ENCODE results near the gene TOMM6. TPM values are rescaled to one million over a fixed set of nuclear protein-coding genes. Genes with fewer than 3 reads are reported as not detected.

Gene TOMM6
- total RNA-seq, 1 donor: 56.3 TPM

DNA sequence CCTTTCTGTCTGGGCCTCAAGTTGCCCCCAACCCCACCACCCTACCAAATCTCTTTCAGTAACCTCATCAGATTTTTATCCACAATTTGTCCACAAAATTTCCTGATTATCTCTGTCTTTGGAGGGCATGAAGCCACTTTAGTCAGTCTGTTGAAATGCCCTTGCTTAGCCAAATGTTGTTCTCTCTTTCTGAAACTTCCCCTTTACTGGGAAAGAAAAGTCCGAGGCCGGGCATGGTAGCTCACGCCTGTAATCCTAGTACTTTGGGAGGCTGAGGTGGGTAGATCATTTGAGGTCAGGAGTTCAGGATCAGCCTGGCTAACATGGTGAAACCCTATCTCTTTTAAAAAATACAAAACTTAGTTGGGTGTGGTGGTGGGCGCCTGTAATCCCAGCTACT lies 33.8 kb downstream of the TOMM6 start:
- no peaks in the 10 kb centered on the region for H3K9me3 ChIP-seq (ENCODE audit: low read depth, low read length)
- no peaks in the 10 kb centered on the region for H3K27me3 ChIP-seq (ENCODE audit: insufficient read depth, low read length)
- H3K4me1 ChIP-seq (ENCODE audit: insufficient read depth, low read length): peaks cover 5% of the 10 kb centered on the region
- no peak overlapping the region for H3K4me3 ChIP-seq (ENCODE audit: low read length)

DNA sequence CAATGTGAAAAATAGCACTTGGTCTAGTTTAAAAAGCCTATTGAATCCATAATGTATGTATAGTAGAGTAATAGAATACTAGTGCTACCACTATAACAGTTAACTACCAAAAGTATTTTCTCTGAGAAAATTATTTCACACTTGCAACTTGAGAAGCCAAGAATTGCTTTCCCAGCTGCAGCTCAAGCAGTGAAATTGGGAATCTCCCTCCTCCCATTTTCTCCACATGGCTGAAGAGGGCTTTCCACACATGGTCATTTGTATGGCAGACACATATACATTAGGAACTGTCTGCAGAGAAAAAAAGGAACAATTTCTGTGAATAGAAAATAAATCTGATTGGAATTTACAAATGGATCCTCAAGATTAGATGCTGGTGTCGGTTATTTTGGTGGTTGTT lies 34.5 kb downstream of the TOMM6 start:
- Histone ChIP-seq H3K9me3 (ENCODE audit: low read depth, low read length) (no peaks in the 10 kb centered on the region), H3K4me3 (ENCODE audit: low read length) (no peak overlapping the region), H3K27me3 (ENCODE audit: insufficient read depth, low read length) (no peaks in the 10 kb centered on the region), H3K4me1 (ENCODE audit: insufficient read depth, low read length) (peaks cover 5% of the 10 kb centered on the region)

DNA sequence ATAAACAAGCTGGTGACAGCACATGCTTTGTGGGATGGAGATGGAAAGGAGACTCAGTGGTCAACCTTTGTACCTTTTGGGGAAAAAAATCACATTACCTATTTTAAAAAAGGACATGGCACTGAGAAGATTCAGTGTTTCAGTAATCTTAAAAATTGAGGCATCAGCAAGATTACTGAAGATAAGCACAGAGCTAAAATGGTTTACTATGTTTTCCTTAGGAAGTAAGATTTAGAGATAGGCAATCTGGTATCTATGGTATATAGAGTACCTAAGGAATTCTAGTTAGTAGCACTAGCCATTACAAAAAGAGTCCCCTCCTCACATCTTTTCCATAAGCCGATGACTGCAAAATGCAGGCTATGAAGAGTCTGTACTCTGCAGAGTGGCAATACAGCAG lies 35.7 kb downstream of the TOMM6 start:
- Histone ChIP-seq H3K27me3 (ENCODE audit: insufficient read depth, low read length) (no peaks in the 10 kb centered on the region), H3K9me3 (ENCODE audit: low read depth, low read length) (no peaks in the 10 kb centered on the region), H3K4me1 (ENCODE audit: insufficient read depth, low read length) (peaks cover 5% of the 10 kb centered on the region), H3K4me3 (ENCODE audit: low read length) (no peak overlapping the region)

DNA sequence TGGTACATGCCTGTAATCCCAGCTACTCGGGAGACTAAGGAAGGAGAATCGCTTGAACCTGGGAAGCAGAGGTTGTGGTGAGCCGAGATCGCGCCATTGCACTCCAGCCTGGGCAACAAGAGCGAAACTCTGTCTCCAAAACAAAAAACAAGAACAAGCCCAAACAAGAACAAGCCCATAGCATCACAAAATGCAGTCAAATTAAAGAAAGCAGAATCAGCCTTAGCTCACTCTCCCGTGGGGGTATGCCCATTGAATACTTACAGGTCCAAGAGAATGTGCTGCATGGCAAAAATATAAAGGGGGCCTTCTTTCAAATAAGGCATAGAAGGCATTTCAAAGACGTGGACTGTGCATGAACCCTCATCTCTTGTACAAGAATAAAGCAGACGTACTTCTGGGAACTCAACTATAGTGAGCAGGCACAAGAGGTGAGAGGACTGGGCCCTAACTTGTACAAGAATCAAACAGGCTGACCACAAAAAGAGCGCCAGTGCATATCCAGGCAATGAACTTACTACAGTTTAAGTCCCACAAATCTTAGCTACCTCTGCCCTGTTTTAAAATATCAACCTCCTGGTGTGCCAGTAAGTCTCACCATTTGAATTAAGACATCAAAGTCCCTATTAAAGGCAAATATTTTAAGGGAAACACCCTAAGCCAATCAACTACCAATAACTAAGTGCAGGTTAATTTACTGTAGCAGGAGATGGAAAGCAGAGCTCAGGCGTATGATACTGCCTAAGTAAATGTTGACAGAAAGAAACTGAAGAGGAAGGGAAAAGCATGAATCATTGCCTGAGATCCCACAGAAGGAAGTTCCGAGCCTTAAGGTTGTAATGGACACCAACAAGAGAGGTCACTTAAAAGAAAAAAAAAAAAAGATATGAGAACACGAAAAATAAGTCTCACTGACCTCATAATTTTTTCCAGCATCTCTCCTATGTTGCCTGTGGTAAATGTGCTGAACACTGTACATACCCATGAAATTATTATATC lies 37.4 kb downstream of the TOMM6 start:
- peaks cover 5% of the 10 kb centered on the region for H3K4me1 ChIP-seq (ENCODE audit: insufficient read depth, low read length)
- H3K4me3 ChIP-seq (ENCODE audit: low read length): no peak overlapping the region
- no peaks in the 10 kb centered on the region for H3K9me3 ChIP-seq (ENCODE audit: low read depth, low read length)
- no peaks in the 10 kb centered on the region for H3K27me3 ChIP-seq (ENCODE audit: insufficient read depth, low read length)

DNA sequence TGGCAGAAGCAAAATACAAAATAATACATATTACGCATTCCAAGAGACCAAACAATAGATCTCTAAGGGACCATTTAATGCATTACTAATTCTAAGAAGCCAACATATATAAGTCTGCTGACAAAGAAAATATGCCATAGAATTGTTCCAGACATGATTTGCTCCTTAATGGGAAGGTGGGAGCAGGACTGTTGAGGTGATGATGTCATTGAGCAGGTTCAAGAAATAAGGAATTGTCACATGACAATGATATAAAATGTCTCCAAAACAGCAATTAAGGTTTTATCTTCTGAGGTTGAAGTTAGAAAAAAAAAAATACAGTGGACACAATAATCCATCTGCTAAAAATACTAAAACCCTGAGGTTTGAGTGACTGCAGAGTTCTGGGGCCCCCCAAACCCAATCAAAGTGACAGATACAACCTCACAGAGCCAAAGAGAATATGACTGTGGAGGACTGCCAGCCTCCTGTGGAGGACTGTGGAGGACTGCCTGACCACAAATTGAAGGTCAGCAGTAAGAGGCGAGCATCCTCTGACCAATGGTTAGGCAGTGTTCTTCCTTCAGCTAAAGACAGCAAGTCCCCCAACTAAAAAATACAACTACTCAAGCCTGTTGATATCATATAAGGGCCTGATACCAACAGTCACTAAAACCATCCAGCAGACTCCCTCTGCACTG lies 39.0 kb downstream of the TOMM6 start:
- H3K27me3 ChIP-seq (ENCODE audit: insufficient read depth, low read length): no peaks in the 10 kb centered on the region
- H3K4me3 ChIP-seq (ENCODE audit: low read length): no peak overlapping the region
- no peaks in the 10 kb centered on the region for H3K9me3 ChIP-seq (ENCODE audit: low read depth, low read length)
- peaks cover 5% of the 10 kb centered on the region for H3K4me1 ChIP-seq (ENCODE audit: insufficient read depth, low read length)

DNA sequence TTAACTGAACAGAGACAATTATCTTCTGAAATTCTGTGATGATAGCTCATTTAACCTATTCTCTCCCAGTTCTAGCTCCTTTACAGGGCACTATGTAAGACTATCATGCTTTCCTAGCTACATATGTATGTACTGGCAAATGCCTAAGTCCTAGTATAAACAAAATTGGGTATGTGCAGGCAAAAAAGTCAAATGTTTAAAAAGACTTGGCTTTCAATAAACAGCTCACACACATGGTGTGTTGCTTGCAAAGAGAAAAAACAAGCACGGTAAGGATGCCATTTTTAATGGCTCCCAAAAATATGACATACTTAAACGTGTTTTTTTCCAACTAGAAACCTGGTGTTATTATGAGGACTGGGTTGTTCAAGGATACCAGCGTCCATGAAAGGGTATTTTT lies 44.8 kb downstream of the TOMM6 start:
- H3K4me3 ChIP-seq (ENCODE audit: low read length): no peak overlapping the region
- no peaks in the 10 kb centered on the region for H3K4me1 ChIP-seq (ENCODE audit: insufficient read depth, low read length)
- H3K27me3 ChIP-seq (ENCODE audit: insufficient read depth, low read length): no peaks in the 10 kb centered on the region
- H3K9me3 ChIP-seq (ENCODE audit: low read depth, low read length): no peaks in the 10 kb centered on the region

DNA sequence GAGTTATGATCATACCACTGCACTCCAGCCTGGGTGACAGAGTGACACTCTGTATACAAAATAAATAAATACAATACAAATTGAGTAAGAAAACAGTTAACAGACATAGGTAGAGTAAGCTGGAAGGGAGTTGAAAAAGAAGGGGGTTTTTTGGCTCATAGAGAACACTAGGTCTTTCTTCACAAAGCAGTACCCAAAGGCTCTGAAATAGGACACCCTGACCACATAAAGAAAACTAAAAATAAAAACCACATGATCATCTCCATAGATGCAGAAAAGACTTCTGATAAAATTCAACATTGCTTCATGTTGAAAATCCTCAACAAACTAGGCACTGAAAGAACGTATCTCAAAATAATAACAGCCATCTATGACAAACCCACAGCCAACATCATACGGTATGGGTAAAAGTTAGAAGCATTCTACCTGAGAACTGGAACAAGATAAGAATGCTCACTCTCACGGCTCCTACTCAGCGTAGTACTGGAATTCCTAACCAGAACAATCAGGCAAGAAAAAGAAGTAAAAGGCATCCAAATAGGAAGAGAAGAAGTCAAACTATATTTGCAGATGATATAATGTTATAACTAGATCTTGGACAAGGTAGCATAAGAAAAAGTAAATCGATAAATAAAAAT lies 48.6 kb downstream of the TOMM6 start:
- Histone ChIP-seq H3K4me1 (ENCODE audit: insufficient read depth, low read length) (no peaks in the 10 kb centered on the region), H3K4me3 (ENCODE audit: low read length) (no peak overlapping the region), H3K27me3 (ENCODE audit: insufficient read depth, low read length) (no peaks in the 10 kb centered on the region), H3K9me3 (ENCODE audit: low read depth, low read length) (no peaks in the 10 kb centered on the region)

DNA sequence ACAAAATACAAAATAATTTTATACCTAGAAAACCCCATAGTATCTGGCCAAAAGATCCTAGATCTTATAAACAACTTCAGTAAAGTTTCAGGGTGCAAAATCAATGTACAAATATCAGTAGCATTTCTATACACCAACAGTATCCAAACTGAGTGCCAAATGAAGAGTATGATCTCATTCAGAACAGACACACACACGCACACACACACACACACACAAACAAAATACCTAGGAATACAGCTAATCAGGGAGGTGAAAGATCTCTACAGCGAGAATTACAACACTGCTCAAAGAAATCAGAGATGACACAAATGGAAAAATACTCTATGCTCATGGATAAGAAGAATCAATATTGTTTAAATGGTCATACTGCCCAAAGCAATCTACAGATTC lies 49.2 kb downstream of the TOMM6 start:
- Histone ChIP-seq H3K9me3 (ENCODE audit: low read depth, low read length) (no peaks in the 10 kb centered on the region), H3K4me1 (ENCODE audit: insufficient read depth, low read length) (no peaks in the 10 kb centered on the region), H3K27me3 (ENCODE audit: insufficient read depth, low read length) (no peaks in the 10 kb centered on the region), H3K4me3 (ENCODE audit: low read length) (no peak overlapping the region)

Other genes starting within 250 kb of the TOMM6 start
- 3.5 TPM for gene FOXP4, start 241.3 kb upstream of the TOMM6 start, total RNA-seq
- gene MDFI, start 149.2 kb upstream of the TOMM6 start, total RNA-seq: not detected
- gene TFEB, start 52.1 kb upstream of the TOMM6 start, total RNA-seq: 18.1 TPM
- 0.10 TPM for gene PGC, start 40.3 kb upstream of the TOMM6 start, total RNA-seq
- 2.1 TPM for gene FRS3, start 7.8 kb upstream of the TOMM6 start, total RNA-seq
- gene PRICKLE4, start 6.9 kb upstream of the TOMM6 start, total RNA-seq: 0.31 TPM
- gene USP49, start 107.7 kb downstream of the TOMM6 start, total RNA-seq: 3.5 TPM
- gene MED20, start 133.4 kb downstream of the TOMM6 start, total RNA-seq: 2.5 TPM
- gene BYSL, start 133.8 kb downstream of the TOMM6 start, total RNA-seq: 3.8 TPM
- 219 TPM for gene CCND3, start 154.1 kb downstream of the TOMM6 start, total RNA-seq